CD4-positive, alpha-beta T cell treated with Interleukin-6 at 100 ng/mL for 8 hours (primary cell): ENCODE measurements around the gene CTSW.
A peak's percentile ranks its signal among the peaks of the same experiment; 100 is the strongest.
"Not testable (repeated sequence)": the region's sequence is repeated elsewhere in the genome, so short reads cannot be mapped to it uniquely, and the experiment has no call there.

ENCODE experiments used
- DNase-seq: peaks from one replicate; pipeline ENCODE4 v3.0.0-alpha.2; 2020; ENCODE audit warnings: mixed read lengths, low spot score

Gene CTSW

DNA sequence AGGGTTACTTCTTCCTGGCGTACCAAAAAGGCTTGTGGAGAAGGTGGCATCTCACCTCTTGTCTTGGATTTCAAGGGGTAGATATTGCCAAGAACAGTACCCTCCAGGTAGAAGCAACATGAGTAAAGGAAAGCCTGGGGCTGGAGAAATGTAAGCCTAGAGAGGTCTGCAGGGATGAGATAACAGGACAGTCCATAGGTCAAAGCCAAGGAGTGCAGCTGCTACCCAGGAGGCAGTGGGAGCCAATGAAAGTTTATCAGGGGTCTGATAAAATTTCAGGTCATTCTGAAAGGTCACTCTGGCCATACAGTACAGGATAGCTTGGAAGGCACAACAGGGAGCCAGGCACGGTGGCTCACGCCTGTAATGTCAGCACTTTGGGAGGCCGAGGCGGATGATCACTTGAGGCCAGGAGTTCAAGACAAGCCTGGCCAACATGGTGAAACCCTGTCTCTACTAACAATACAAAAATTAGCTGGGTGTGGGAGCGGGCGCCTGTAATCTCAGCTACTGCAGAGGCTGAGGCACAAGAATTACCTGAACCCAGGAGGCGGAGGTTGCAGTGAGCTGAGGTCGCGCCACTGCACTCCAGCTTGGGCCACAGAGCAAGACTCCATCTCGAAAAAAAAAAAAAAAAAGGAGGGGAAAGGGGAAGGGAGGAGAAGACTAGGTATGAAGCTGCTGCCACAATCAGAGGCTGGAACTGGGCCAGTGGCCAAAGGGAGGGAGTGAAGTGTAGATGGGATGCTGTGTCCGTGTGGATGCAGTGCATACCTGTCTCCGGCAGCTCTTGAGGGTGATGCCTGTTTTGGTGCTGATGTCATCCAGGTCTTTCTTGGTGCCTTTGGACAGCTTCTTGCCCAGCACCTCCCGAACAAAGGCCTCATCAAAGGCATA is 7.4 kb downstream of the CTSW start:
- DNase-seq, result no peak

DNA sequence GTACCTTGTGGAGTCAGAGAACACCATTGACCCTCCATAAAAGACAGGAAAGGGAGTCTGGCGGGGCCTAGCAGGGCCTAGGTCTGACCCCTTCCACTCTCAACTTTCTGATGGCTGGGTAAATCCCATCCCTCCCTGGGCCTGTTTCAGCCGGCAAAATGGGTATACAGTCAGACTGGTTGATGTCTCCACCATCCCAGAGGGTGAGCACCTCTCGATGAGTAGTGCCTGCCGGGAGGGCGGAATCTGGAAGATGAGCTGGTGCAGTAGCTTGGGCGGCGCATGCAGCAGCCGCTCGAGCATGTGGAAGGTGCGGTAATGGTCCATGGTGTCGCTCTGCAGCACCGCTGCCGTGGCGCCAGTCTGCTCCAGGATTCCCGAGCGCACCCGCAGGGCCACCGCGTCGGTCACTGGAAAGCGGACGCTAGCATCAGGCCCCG is 8.1 kb downstream of the CTSW start:
- no peak for DNase-seq

- peak; percentile 96 for DNase-seq
Observed at GRCh38 chr11:65888163-65888814, 8.7 kb downstream of the CTSW start, which contains the start of gene FIBP. Gene FIBP (minus strand): TSS chr11:65888471. CDS start chr11:65888418, 53 bp downstream.

DNA sequence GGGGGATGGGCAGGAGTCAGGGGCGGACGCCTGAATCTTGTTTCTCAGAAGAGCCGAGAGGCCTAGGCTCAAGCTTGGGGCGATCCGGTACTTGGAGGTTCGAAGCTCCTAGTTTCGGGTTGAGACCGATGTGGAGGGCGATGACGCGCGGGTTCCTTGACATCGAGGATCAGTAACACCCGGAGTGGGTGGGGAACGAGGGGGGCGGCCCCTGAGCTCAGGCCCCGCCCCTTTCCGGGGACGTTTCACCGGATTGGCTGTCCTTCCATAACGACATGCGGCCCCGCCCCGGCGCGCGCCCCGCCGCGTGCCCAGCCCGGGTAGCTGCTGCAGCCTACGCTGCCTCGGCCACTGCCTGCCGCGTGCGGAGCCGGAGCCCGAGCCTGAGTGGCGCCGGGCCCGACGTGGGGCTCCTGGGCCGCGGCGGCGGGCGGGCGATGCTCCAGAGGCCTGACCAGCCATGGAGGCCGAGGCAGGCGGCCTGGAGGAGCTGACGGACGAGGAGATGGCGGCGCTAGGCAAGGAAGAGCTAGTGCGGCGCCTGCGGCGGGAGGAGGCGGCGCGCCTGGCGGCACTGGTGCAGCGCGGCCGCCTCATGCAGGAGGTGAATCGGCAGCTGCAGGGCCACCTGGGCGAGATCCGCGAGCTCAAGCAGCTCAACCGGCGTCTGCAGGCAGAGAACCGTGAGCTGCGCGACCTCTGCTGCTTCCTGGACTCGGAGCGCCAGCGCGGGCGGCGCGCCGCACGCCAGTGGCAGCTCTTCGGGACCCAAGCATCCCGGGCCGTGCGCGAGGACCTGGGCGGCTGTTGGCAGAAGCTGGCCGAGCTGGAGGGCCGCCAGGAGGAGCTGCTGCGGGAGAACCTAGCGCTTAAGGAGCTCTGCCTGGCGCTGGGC is 10.9 kb downstream of the CTSW start, which contains the start of gene CCDC85B:
CCDC85B (plus strand) TSS at position 350 of the 895 bp plus-strand sequence; CDS start at position 461, 111 bp downstream.
- peak; percentile 98 for DNase-seq

DNA sequence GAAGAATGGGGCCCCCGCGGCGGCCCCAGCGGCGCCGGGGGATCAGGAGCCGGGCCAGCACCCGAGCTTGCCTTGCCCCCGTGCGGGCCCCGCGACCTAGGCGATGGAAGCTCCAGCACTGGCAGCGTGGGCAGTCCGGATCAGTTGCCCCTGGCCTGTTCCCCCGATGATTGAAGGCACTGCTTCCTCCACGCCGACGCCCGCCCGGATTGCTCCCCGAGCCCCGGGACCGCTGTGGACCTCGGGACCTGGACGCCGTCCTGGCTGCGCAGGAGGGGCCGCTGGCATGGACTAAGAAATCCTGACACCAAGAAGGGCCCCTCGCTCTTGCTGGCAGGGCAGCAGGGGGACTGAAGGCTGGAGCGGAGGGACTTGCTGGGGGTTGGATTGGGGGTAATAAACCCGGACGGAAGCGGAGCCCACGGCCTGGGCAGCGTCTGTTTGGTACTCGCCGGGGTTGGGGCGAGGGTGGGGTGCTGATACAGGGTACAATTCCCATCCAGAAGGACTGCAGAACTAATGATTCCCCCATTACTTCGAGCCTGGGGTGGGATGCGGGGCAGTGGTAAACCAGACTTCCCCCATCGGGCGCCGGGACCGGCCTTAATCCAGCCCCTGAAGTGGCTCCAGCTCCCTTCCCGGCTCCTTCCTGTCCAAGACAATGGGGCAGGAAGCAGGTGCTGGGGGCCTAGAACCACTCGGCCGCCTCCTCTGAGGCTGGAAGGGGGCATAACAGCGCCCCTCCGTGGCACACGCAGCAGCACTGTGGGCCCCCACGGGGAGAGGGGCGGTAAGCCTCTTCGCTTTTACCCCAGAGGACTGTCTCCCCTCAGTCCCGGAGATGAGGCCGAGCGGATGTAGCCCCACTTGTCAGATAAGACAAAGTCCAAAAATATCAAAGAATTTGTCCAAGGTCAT is 11.8 kb downstream of the CTSW start:
- DNase-seq, result no peak

- not testable (repeated sequence) for DNase-seq
Observed at GRCh38 chr11:65892137-65892540, 12.5 kb downstream of the CTSW start.

GRCh38 chr11:65892661-65893317 is 13.2 kb downstream of the CTSW start:
- no peak for DNase-seq

- peak; percentile 27 for DNase-seq
Observed at GRCh38 chr11:65894034-65894591, 14.5 kb downstream of the CTSW start.

- no peak for DNase-seq
Observed at GRCh38 chr11:65895482-65895981, 15.9 kb downstream of the CTSW start.

- no peak for DNase-seq
Observed at GRCh38 chr11:65896034-65896999, 16.7 kb downstream of the CTSW start.

GRCh38 chr11:65897020-65897471 is 17.4 kb downstream of the CTSW start:
- DNase-seq, result no peak

- no peak for DNase-seq
Observed at GRCh38 chr11:65898656-65899355, 19.2 kb downstream of the CTSW start.

DNA sequence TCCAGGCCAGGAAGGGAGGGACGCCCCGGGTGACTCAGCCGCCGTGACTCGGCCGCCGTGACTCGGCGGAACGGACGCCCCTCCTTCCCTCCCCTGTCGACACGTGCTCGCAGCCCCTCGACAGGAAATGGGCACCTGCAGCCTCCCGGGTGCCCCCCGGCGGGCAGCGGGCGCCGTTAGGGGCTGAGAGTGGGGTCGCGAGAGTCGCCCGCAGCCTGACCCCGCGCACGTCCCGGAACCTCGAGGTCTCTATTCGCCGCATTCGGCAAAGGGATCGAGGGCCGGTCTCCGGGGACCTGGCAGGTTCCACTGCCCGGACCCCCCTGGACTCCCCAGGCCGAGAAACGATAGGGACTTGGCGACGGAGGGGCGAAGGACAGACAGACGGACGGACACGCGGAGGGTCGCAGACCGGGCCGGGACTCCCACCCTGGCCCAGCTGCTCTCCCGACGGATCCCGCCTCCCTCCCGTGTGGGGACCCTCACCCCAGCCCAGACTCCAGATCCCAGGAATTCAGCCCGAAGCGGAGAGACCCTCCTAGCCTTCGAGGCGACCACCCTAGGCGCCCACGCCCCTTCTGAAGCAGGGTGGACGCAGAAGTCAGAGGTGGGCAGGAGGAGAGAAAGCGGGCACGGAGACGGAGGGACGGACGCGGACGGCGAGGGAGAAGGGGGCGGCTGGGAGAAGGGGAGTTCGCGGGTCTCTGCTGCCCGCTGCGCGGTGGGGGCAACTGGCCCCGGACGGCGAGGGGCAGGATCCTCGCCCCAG is 19.9 kb downstream of the CTSW start:
- no peak for DNase-seq

- DNase-seq, result peak; percentile 91
Observed at GRCh38 chr11:65900125-65900898, 20.7 kb downstream of the CTSW start, which contains the start of gene FOSL1. Gene FOSL1 (minus strand): TSS chr11:65900388. CDS start chr11:65900339, 49 bp downstream.

DNA sequence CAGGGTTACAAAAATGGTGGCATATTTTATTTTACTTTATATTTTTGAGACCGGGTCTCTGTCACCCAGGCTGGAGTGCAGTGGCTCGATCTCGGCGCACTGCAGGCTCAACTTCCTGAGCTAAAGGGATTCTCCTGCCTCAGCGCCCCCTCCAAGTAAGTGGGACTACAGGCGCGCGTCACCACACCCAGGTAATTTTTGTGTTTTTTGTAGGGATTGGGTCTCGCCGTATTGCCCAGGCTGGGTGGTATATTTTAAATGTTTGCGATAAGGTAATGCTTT is 21.2 kb downstream of the CTSW start:
- DNase-seq, result no peak

- no peak for DNase-seq
Observed at GRCh38 chr11:65903068-65903481, 23.4 kb downstream of the CTSW start.
